Measurements from ENCODE around the gene TBC1D5. TPM values are rescaled to one million over a fixed set of nuclear protein-coding genes. Genes with fewer than 3 reads are reported as not detected.

The TBC1D5 gene
- total RNA-seq, 1 experiment from 2014 or later, result 33.9 TPM

DNA sequence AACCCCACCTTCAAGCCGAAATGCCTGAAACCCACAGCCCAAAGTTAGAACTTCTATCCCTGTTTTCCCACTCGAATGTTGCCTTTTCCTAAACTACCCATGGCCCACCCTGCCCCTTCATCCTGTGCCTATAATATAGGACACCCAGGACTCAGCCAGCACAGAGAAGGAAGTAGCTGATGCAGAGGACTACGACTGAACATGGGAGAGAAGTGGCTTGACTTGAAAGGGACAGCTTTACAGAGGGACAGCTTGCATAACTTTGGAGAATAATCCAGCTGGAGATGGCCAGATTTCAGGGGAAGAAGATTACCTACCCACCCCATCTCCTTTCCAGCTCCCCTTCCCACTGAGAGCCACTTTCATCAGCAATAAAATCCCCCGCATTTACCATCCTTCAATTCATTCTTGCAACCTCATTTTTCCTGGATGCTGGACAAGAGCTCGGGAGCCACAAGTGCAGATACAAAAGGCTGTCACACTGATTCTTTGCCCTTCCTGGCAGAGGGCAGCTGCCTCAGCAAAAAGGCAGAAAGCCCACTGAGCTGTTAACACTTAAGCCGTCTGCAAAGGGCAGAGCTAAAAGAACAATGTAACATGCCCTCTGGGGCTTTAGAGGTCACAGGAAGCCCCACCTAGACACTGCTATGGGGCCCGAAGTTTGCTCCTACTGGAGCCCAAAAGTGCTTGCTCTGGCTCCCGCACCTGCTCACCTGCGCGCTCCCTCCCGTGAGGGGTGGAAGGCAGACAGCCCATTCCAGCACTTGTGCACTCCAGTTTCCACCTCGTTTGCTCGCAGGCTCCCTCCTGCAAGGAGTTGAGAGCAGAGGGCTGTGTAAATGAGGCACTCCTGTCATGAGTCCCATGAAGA is 224.0 kb downstream of the TBC1D5 start:
- ChIA-PET CTCF (no interaction called here), POLR2A (no interaction called here), RAD21 (ENCODE audit: low non-redundant PET in 1 of 2, low total read pairs in 2 of 2, uncharacterized antibody in 2 of 2, unreplicated experiment in 2 of 2) (no interaction called here)

More for the DNA sequence above, 224.0 kb downstream of the TBC1D5 start:
- no peak for ATAC-seq
- DNase-seq (ENCODE audit: low read depth, low spot score), result no peak
- Histone ChIP-seq H3K9me2 (ENCODE audit: insufficient read depth) (no peaks in the 10 kb centered on the region), H3K4me3 (replicated peaks in 1 of 2; ENCODE audit: low read depth in 1 of 2, low read length in 2 of 2) (no peak overlapping the region), H3K36me3 (ENCODE audit: control insufficient read depth in 1 of 2, insufficient read depth in 2 of 2, low read length in 2 of 2) (no peaks in the 10 kb centered on the region), H3K79me2 (ENCODE audit: insufficient read depth, low read length) (no peaks in the 10 kb centered on the region), H3K9ac (ENCODE audit: low read length) (no peak overlapping the region), H3K9me3 (ENCODE audit: control insufficient read depth in 1 of 2, insufficient read depth in 1 of 2, low read depth in 1 of 2, low read length in 2 of 2) (no peaks in the 10 kb centered on the region), H3K27ac (ENCODE audit: low read depth, low read length) (no peak overlapping the region), H2AFZ (ENCODE audit: low read depth, low read length, poor library complexity, severe bottlenecking) (no peak overlapping the region), H3K27me3 (ENCODE audit: insufficient read depth, low read length) (no peaks in the 10 kb centered on the region), H3K4me2 (ENCODE audit: low read length) (no peak overlapping the region), H3K4me1 (ENCODE audit: control insufficient read depth in 1 of 2, insufficient read depth in 2 of 2, low read length in 2 of 2) (no peaks in the 10 kb centered on the region), H4K20me1 (ENCODE audit: insufficient read depth) (no peaks in the 10 kb centered on the region)
- BruUV-seq (replicated peaks), result no TSS peak
- TF ChIP-seq, protein P1, sequence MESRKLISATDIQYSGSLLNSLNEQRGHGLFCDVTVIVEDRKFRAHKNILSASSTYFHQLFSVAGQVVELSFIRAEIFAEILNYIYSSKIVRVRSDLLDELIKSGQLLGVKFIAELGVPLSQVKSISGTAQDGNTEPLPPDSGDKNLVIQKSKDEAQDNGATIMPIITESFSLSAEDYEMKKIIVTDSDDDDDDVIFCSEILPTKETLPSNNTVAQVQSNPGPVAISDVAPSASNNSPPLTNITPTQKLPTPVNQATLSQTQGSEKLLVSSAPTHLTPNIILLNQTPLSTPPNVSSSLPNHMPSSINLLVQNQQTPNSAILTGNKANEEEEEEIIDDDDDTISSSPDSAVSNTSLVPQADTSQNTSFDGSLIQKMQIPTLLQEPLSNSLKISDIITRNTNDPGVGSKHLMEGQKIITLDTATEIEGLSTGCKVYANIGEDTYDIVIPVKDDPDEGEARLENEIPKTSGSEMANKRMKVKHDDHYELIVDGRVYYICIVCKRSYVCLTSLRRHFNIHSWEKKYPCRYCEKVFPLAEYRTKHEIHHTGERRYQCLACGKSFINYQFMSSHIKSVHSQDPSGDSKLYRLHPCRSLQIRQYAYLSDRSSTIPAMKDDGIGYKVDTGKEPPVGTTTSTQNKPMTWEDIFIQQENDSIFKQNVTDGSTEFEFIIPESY (IDR thresholded peaks at IDR 0.05; ENCODE audit: extremely low read depth, insufficient replicate concordance, low read length), result no peak
- TF ChIP-seq SP1 (IDR thresholded peaks at IDR 0.05; ENCODE audit: low read depth), result no peak
- no peak for TF ChIP-seq TCF7L2 (IDR thresholded peaks at IDR 0.05; ENCODE audit: borderline replicate concordance, extremely low read depth, insufficient read depth, insufficient read length)
- TF ChIP-seq RAD21 (IDR thresholded peaks at IDR 0.05; ENCODE audit: low read depth), result no peak
- no peak for TF ChIP-seq JUND (IDR thresholded peaks at IDR 0.05)
- intact Hi-C loops (cut with micrococcal nuclease), result no loop called here

Measured in HCT116 (cell line).